Keratinocyte (primary cell): ENCODE measurements around the gene ATP5IF1.

Source experiments
- CTCF ChIP-seq, 3 experiments: IDR thresholded peaks in 1 of 3; conservative IDR thresholded peaks in 1 of 3; optimal IDR thresholded peaks in 1 of 3; 2 replicates in 2 of 3; 3 replicates in 1 of 3; pipeline versions ENCODE3 to v1.5.1; 2011; ENCODE audit warnings: low read length in 3 of 3, mild to moderate bottlenecking in 3 of 3, moderate library complexity in 2 of 3, control low read depth in 1 of 3, inconsistent platforms in 1 of 3; ENCODE audit not compliant: insufficient read depth in 2 of 3; ENCODE audit errors: extremely low read depth in 1 of 3
- EZH2 ChIP-seq: IDR thresholded peaks from one replicate; pipeline ENCODE4 v1.6.1; 2012; ENCODE audit warnings: inconsistent platforms, mild to moderate bottlenecking, low read length, moderate library complexity

- TF ChIP-seq CTCF (optimal IDR thresholded peaks at IDR 0.05 in 1 of 3, IDR thresholded peaks at IDR 0.05 in 1 of 3, conservative IDR thresholded peaks at IDR 0.05 in 1 of 3; ENCODE audit: extremely low read depth in 1 of 3, insufficient read depth in 2 of 3, low read length in 3 of 3) (no peak), EZH2 (no peak)
Observed at GRCh38 chr1:28233264-28233606, 2.7 kb upstream of the ATP5IF1 start.
